Bone marrow (tissue), 2 donors: ENCODE measurements around the gene WDR4.
"Not testable (repeated sequence)": the region's sequence is repeated elsewhere in the genome, so short reads cannot be mapped to it uniquely, and the experiment has no call there.

ENCODE experiments used
- DNase-seq, 2 donors: peaks; one replicate each; lab custom pipeline; 2025; lab: John Stamatoyannopoulos, UW

WDR4 gene

GRCh38 chr21:42839271-42840231, 39.8 kb downstream of the WDR4 start:
- DNase-seq, result no peak

DNA sequence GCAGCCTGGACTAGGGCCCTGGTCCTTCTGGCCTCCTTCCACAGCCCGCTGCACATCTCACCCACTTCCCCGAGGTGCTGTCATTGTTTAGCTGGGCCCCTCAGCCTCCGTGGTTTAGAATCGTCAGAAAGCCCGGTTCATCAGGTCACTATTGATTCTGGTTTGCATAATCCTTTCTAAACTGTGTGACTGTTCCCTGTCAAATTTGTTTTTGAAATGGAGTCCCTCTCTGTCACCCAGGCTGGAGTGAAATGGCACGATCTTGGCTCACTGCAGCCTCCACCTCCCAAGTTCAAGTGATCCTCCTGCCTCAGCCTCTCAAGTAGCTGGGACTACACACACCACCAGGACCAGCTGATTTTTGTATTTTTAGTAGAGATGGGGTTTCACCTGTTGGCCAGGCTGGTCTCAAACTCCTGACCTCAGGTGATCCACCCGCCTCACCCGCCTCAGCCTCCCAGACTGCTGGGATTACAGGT, 41.1 kb downstream of the WDR4 start:
- DNase-seq, result not testable (repeated sequence)

GRCh38 chr21:42837421-42838211, 41.7 kb downstream of the WDR4 start:
- DNase-seq, result no peak

DNA sequence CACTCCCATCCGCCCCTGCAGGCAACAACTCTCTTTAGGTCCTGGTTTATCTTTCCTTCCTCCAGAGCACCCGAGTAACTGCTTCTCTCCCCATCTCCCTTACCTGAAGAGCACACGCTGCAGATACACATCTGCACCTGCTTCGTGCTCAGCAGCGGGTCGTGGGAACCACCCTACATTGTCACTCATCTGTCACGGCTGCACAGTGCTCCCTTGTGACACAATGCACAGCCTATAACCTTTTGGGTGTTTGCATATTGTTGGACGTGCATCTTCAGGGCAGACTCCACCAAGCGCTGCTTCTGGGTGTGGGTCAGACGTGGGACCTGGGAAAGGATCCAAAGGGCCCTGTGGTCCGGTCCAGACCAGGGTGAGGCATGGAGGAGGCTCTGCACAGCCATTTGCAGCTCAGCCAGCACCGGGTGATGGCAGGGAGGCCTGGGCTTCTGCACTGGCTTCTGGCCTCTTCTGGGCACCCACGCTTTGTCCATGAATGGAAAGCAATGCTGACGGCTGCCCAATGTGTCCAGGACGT, 42.5 kb downstream of the WDR4 start:
- DNase-seq, result no peak

- DNase-seq, result no peak
Measured at GRCh38 chr21:42836402-42836666, 43.0 kb downstream of the WDR4 start.

GRCh38 chr21:42835611-42836401, 43.5 kb downstream of the WDR4 start:
- DNase-seq, result no peak

GRCh38 chr21:42835211-42835610, 44.1 kb downstream of the WDR4 start:
- no peak for DNase-seq

DNA sequence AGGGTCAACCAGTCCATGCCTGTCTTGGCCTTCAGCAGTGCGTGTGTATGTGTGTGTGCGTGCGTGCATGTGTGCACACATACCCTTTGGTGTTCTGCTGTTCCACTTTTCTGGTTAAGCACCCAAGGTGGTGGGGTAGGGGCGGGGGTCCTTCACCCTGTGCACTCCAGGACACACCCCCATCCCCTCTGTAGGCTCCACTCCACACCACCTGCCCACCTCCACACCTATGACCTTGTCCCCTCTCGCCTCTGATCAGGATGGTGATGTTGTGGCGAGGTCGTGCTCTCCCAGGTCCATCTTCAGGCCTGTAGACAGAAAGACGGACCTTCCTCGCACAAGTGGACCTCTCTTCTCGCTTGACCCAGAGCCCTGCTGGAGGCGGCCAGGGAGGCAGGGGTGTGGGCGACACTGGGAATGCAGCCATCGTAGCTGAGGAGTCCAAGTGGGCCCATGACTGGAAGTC, 44.6 kb downstream of the WDR4 start:
- DNase-seq, result no peak

DNA sequence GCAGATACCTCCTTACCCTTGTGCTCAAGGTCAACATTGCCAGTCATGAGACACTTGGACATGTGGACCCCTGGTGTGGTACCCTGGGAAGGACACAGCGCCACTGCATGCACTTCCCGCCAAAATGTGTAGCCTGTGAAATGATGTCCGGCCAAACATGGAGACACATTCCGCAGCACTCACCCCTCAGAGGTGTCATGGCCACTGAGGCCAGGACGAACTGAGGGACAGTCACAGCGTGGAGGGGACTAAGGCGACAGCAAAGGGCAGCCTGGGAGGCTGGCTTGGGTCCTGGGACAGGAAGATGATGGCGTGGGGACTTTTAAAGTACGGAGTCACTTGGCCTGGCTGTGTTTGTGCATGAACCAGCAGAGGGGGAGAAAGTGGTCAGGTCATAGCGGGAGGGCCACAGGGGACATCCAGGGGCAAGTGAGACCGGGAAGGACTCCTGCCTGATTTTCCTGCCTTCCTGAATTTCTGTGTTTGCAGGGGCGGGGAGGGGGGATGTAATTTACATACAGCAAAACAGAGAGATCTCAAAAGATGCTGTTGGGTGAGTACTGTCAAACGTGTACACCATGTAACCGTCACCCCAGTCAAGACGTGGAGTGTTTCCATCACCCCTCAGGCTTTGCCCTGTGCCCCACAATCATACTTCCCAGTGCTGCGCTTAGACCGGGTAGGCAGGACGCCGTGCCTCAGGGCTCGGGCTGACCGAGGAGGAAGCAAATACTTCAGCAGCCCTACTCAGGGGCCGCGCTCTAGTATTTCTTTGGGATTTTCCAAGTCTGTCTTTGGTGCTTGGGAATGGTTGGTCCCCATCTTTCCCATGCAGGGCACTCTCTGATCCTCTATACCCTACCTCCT, 45.2 kb downstream of the WDR4 start:
- DNase-seq, result no peak

GRCh38 chr21:42833439-42833815, 45.9 kb downstream of the WDR4 start:
- no peak for DNase-seq

GRCh38 chr21:42832321-42832630, 47.1 kb downstream of the WDR4 start:
- DNase-seq, result not testable (repeated sequence)

- DNase-seq, result no peak
Measured at GRCh38 chr21:42830456-42831455, 48.6 kb downstream of the WDR4 start.

DNA sequence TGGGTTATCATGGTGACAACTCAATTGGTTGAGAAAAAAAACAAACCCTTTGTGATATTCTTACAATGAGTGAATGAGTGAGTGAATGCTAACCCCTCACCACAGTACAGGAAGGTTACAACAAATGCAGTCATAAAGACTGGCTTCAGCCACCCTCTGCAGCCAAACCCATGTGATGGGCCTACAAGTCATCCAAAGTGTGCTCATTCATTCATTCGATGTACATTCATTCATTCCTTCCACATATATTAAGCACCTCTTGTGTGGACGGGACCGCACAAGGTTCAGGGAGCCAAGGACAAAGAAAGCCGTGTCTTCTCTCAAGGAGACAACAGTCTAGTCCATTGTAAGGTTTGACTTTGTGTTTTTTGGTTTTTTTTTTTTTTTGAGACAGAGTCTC, 49.4 kb downstream of the WDR4 start:
- DNase-seq, result no peak

GRCh38 chr21:42829417-42829816, 49.9 kb downstream of the WDR4 start:
- DNase-seq, result no peak

- no peak for DNase-seq
Measured at GRCh38 chr21:42827588-42827987, 51.8 kb downstream of the WDR4 start.

GRCh38 chr21:42820616-42821465, 58.5 kb downstream of the WDR4 start:
- no peak for DNase-seq

- no peak for DNase-seq
Measured at GRCh38 chr21:42819861-42820615, 59.3 kb downstream of the WDR4 start.

GRCh38 chr21:42818328-42818749, 61.0 kb downstream of the WDR4 start:
- DNase-seq, result peak in 1 of 2 donors; percentile 39
